A673 (cell line): Measurements from ENCODE around the gene RBM20.

Source experiments
- EZH2 ChIP-seq: fragments of 200-600 bp; sonication (generic); IDR thresholded peaks from 2 replicates; pipeline ENCODE4 v1.6.1; 2017; ENCODE audit warnings: borderline replicate concordance, low read depth, mild to moderate bottlenecking, mixed read lengths, antibody characterized with exemption, low read length; ENCODE audit not compliant: poor library complexity, severe bottlenecking
- TF ChIP-seq, protein P1 (sequence below): fragments of 300-800, 200-600 bp; sonication (generic); conservative IDR thresholded peaks from 2 replicates; pipeline ENCODE4 v1.5.1; 2017; ENCODE audit warnings: low read depth, mild to moderate bottlenecking, antibody characterized with exemption, low read length, moderate library complexity, mixed read lengths

DNA sequence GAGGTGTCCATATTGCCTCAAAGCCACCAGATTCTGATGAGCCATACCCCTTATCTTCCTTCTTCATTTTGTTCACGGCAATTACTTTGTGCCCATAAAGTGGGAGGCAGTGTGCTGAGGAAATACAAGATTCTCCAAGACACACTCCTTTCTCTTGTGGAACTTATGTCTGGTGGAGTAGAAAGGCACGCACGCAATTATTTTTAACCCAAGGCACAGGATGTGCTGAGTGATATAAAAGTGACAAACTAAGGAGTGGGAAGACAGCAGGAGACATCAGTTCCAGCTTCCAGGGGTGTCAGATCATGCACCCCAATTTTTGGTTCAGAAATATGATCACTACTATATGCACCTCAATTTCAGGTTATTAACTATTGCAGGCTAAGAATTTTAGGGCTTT, 132.9 kb downstream of the RBM20 start:
- TF ChIP-seq, protein P1, sequence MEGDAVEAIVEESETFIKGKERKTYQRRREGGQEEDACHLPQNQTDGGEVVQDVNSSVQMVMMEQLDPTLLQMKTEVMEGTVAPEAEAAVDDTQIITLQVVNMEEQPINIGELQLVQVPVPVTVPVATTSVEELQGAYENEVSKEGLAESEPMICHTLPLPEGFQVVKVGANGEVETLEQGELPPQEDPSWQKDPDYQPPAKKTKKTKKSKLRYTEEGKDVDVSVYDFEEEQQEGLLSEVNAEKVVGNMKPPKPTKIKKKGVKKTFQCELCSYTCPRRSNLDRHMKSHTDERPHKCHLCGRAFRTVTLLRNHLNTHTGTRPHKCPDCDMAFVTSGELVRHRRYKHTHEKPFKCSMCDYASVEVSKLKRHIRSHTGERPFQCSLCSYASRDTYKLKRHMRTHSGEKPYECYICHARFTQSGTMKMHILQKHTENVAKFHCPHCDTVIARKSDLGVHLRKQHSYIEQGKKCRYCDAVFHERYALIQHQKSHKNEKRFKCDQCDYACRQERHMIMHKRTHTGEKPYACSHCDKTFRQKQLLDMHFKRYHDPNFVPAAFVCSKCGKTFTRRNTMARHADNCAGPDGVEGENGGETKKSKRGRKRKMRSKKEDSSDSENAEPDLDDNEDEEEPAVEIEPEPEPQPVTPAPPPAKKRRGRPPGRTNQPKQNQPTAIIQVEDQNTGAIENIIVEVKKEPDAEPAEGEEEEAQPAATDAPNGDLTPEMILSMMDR: no peak
- TF ChIP-seq EZH2: no peak
